Peyer's patch (tissue), 4 donors: ENCODE results near the gene GPAM. TPM values are rescaled to one million over a fixed set of nuclear protein-coding genes. Genes with fewer than 3 reads are reported as not detected.

Experiments used
- DNase-seq, 3 donors: peaks; one replicate each; pipeline ENCODE4 v3.0.0-alpha.2; 2017 to 2019
- H3K27ac ChIP-seq, 4 donors: fragments of 200-600 bp; sonication (generic); one replicate each; pipeline ENCODE4 v1.5.1; 2016 to 2019
- H3K27me3 ChIP-seq, 2 donors: fragments of 200-600 bp; sonication (generic); one replicate each; pipeline ENCODE4 v1.5.1; 2019
- H3K36me3 ChIP-seq, 3 donors: fragments of 200-600 bp; sonication (generic); one replicate each; pipeline ENCODE4 v1.5.1; 2016 to 2019
- H3K4me1 ChIP-seq, 4 donors: fragments of 200-600 bp; sonication (generic); one replicate each; pipeline ENCODE4 v1.5.1; 2016 to 2019
- H3K4me3 ChIP-seq, 4 donors: fragments of 200-600 bp; sonication (generic); 1 replicate in 3 of 4; 2 replicates in 1 of 4; pipeline ENCODE4 v1.5.1; 2016 to 2019; ENCODE audit warnings: mild to moderate bottlenecking in 1 of 4
- H3K9me3 ChIP-seq, 4 donors: fragments of 200-600 bp; sonication (generic); one replicate each; pipeline ENCODE4 v1.5.1; 2016 to 2019; ENCODE audit warnings: mild to moderate bottlenecking in 1 of 4
- CTCF ChIP-seq, 6 experiments: fragments of 450-650 bp in 4 of 6; fragments of 200-600 bp in 2 of 6; sonication (generic) in 1 of 6; IDR thresholded peaks; one replicate each; pipeline ENCODE4 v1.5.1; 2017 to 2019; ENCODE audit warnings: antibody characterized with exemption in 6 of 6, mild to moderate bottlenecking in 3 of 6, moderate library complexity in 1 of 6
- POLR2A ChIP-seq, 2 donors: fragments of 450-650 bp; IDR thresholded peaks; one replicate each; pipeline ENCODE4 v1.5.1; 2017; ENCODE audit warnings: antibody characterized with exemption in 2 of 2, mild to moderate bottlenecking in 2 of 2, moderate library complexity in 2 of 2
- total RNA-seq, 4 donors: library from RNA; depleted of rRNA; stranded (reverse); fragments of >200 nt; gene quantifications; one replicate each; pipeline ENCODE4 v1.1.0, GENCODE V29; 2016

Gene GPAM
- total RNA-seq, 4 donors from 2014 or later = 3.3 to 13.7 (median 6.4) TPM

- Histone ChIP-seq H3K27me3 (no peaks in the 10 kb centered on the region), H3K4me1 (peaks cover 0 to 15% (median 0%) of the 10 kb centered on the region in 4 donors), H3K27ac (no peak overlapping the region), H3K4me3 (no peak overlapping the region), H3K36me3 (peaks cover 0 to 14% (median 0%) of the 10 kb centered on the region in 3 donors), H3K9me3 (no peaks in the 10 kb centered on the region)
- no peak for DNase-seq
- TF ChIP-seq CTCF (IDR thresholded peaks at IDR 0.05) = no peak
- no peak for TF ChIP-seq POLR2A (IDR thresholded peaks at IDR 0.05)
These were observed 6.3 kb downstream of the GPAM start for GRCh38 chr10:112177247-112177646.

- no peak for DNase-seq
- Histone ChIP-seq H3K9me3 (no peaks in the 10 kb centered on the region), H3K36me3 (peaks cover 0 to 21% (median 0%) of the 10 kb centered on the region in 3 donors), H3K4me1 (peaks cover 0 to 15% (median 0%) of the 10 kb centered on the region in 4 donors), H3K27ac (peak overlapping the region in 1 of 4 donors; percentile 63), H3K27me3 (no peaks in the 10 kb centered on the region), H3K4me3 (no peak overlapping the region)
- TF ChIP-seq POLR2A (IDR thresholded peaks at IDR 0.05) (no peak), CTCF (IDR thresholded peaks at IDR 0.05) (no peak)
These were observed 7.0 kb downstream of the GPAM start for GRCh38 chr10:112176543-112176942.

- TF ChIP-seq CTCF (IDR thresholded peaks at IDR 0.05) (no peak), POLR2A (IDR thresholded peaks at IDR 0.05) (peak in 1 of 2 donors; percentile 50)
- Histone ChIP-seq H3K9me3 (no peaks in the 10 kb centered on the region), H3K36me3 (peaks cover 0 to 31% (median 0%) of the 10 kb centered on the region in 3 donors), H3K27me3 (no peaks in the 10 kb centered on the region), H3K27ac (peak overlapping the region in 2 of 4 donors; percentile 56 to 63), H3K4me1 (peaks cover 0 to 15% (median 0%) of the 10 kb centered on the region in 4 donors), H3K4me3 (no peak overlapping the region)
- peak in 2 of 3 donors; percentile 64 to 69 for DNase-seq
These were observed 8.2 kb downstream of the GPAM start for GRCh38 chr10:112175409-112175808.

- Histone ChIP-seq H3K4me3 (no peak overlapping the region), H3K27me3 (no peaks in the 10 kb centered on the region), H3K4me1 (peaks cover 0 to 15% (median 0%) of the 10 kb centered on the region in 4 donors), H3K36me3 (peaks cover 0 to 52% (median 0%) of the 10 kb centered on the region in 3 donors), H3K9me3 (no peaks in the 10 kb centered on the region), H3K27ac (peak overlapping the region in 2 of 4 donors; percentile 33 to 44)
- no peak for TF ChIP-seq POLR2A (IDR thresholded peaks at IDR 0.05)
- TF ChIP-seq CTCF (IDR thresholded peaks at IDR 0.05) = no peak
- no peak for DNase-seq
These were observed 10.4 kb downstream of the GPAM start for GRCh38 chr10:112173206-112173605.

GRCh38 chr10:112168733-112169132 lies 14.8 kb downstream of the GPAM start:
- no peak overlapping the region for H3K4me3 ChIP-seq
- DNase-seq = no peak
- no peak overlapping the region for H3K27ac ChIP-seq
- no peaks in the 10 kb centered on the region for H3K27me3 ChIP-seq
- peaks cover 0 to 96% (median 0%) of the 10 kb centered on the region in 3 donors for H3K36me3 ChIP-seq
- no peaks in the 10 kb centered on the region for H3K9me3 ChIP-seq
- peaks cover 0 to 3% (median 0%) of the 10 kb centered on the region in 4 donors for H3K4me1 ChIP-seq
- TF ChIP-seq POLR2A (IDR thresholded peaks at IDR 0.05) (no peak), CTCF (IDR thresholded peaks at IDR 0.05) (no peak)

- no peak for DNase-seq
- Histone ChIP-seq H3K27me3 (no peaks in the 10 kb centered on the region), H3K27ac (no peak overlapping the region), H3K9me3 (no peaks in the 10 kb centered on the region), H3K4me1 (no peaks in the 10 kb centered on the region), H3K4me3 (no peak overlapping the region), H3K36me3 (peaks cover 0 to 90% (median 0%) of the 10 kb centered on the region in 3 donors)
- TF ChIP-seq POLR2A (IDR thresholded peaks at IDR 0.05) (no peak), CTCF (IDR thresholded peaks at IDR 0.05) (no peak)
These were observed 16.8 kb downstream of the GPAM start for GRCh38 chr10:112166800-112167199.
